Stimulated activated CD8-positive, alpha-beta memory T cell treated with anti-CD3 and anti-CD28 coated beads, Interleukin-4, amount 100 ng/mL, for 4 hours (primary cell): Measurements from ENCODE around the gene TNFRSF1B.

Experiments used
- DNase-seq, 2 donors: peaks; one replicate each; pipeline ENCODE4 v3.0.0-alpha.2; 2020; ENCODE audit warnings: low read depth in 2 of 2, low spot score in 1 of 2

Gene TNFRSF1B

GRCh38 chr1:12174924-12175810 lies 8.4 kb downstream of the TNFRSF1B start:
- no peak for DNase-seq

- no peak for DNase-seq
These were observed 9.7 kb downstream of the TNFRSF1B start for GRCh38 chr1:12176298-12177118.

- DNase-seq: no peak
These were observed 10.6 kb downstream of the TNFRSF1B start for GRCh38 chr1:12177156-12177998.

GRCh38 chr1:12177999-12178441 lies 11.2 kb downstream of the TNFRSF1B start:
- DNase-seq: peak; percentile 97

GRCh38 chr1:12178511-12178910 lies 11.7 kb downstream of the TNFRSF1B start:
- DNase-seq: no peak

GRCh38 chr1:12179111-12179519 lies 12.3 kb downstream of the TNFRSF1B start:
- DNase-seq: peak; percentile 63 to 79

- DNase-seq: no peak
These were observed 12.9 kb downstream of the TNFRSF1B start for GRCh38 chr1:12179676-12180075.

- DNase-seq: no peak
These were observed 13.5 kb downstream of the TNFRSF1B start for GRCh38 chr1:12180315-12180714.

- DNase-seq: no peak
These were observed 14.1 kb downstream of the TNFRSF1B start for GRCh38 chr1:12180903-12181302.

- DNase-seq: no peak
These were observed 14.8 kb downstream of the TNFRSF1B start for GRCh38 chr1:12181568-12181967.

GRCh38 chr1:12182410-12182984 lies 15.7 kb downstream of the TNFRSF1B start:
- no peak for DNase-seq

GRCh38 chr1:12183095-12183794 lies 16.5 kb downstream of the TNFRSF1B start:
- DNase-seq: no peak

- no peak for DNase-seq
These were observed 17.4 kb downstream of the TNFRSF1B start for GRCh38 chr1:12184008-12184681.

- no peak for DNase-seq
These were observed 18.5 kb downstream of the TNFRSF1B start for GRCh38 chr1:12185036-12185917.

GRCh38 chr1:12185918-12186678 lies 19.3 kb downstream of the TNFRSF1B start:
- no peak for DNase-seq

GRCh38 chr1:12186679-12186985 lies 19.8 kb downstream of the TNFRSF1B start:
- DNase-seq: no peak

- DNase-seq: no peak
These were observed 21.3 kb downstream of the TNFRSF1B start for GRCh38 chr1:12188115-12188514.
